Non-pigmented ciliary epithelial cell (primary cell): ENCODE results near the gene THOP1.
"Not testable (repeated sequence)": the region's sequence is repeated elsewhere in the genome, so short reads cannot be mapped to it uniquely, and the experiment has no call there.

Source experiments
- DNase-seq: peaks from one replicate; pipeline ENCODE4 v3.0.0-alpha.2; 2010; ENCODE audit warnings: low read depth

The THOP1 gene

DNA sequence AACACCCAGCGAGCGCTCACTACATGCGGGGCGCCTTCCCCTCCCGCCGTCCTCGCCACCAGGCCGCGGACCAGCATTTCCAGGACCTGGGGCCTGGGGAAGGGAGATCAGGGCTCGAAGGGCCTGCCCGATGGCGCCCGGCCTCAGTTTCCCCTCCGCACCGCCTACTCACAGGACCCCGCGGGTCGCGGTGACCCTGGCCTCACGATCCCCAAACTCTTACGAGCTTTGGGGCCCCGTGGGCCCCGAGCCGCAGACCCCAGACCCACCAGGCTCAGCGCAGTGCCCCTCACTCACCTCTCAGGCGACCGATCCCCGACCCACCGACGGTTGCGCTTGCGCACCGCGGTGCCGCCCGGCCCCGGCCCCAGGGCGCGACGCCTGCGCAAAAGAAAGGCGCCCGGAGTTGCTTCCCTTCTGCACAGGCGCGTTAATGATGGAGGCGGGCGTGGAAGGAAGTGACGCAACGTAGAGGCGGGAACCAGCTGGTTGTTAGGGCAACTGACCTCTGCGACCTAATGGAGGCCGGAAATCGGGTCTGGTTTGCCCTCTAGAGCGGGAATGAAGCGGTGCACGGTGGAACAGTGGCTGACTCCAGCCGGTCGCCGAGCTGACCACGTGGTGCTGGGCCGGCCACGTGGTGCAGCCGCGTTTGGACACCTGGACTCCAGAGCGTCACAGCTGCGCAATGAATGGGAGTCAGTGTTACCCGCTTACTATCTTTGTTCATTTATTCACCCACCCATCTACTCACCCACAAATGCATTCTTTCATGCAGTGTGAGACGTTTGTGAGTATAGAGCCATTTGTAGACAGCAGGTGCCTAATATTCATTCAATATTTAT lies 2.1 kb upstream of the THOP1 start, which contains the start of gene SGTA:
SGTA (minus strand) TSS at position 338 of the 845 bp plus-strand sequence. CDS start 14,205 bp downstream, outside the sequence.
- peak; percentile 97 for DNase-seq

DNA sequence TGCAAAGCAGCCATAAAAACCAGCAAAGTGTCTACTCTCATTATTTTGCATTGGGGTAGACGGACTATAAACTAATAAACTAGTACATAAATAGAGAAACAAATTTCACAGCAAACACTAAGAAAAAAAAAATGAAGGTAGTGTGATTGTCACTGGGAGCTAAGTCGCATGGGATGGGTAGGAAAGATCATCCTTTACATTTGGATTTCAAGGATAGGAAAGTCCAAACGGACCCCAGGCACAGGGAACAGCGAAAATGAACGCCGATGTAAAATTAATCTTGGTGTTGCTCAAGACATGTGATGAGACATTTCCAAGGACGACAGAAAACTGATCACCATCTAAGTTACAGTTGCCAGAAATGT lies 1.5 kb upstream of the THOP1 start:
- DNase-seq = no peak

DNA sequence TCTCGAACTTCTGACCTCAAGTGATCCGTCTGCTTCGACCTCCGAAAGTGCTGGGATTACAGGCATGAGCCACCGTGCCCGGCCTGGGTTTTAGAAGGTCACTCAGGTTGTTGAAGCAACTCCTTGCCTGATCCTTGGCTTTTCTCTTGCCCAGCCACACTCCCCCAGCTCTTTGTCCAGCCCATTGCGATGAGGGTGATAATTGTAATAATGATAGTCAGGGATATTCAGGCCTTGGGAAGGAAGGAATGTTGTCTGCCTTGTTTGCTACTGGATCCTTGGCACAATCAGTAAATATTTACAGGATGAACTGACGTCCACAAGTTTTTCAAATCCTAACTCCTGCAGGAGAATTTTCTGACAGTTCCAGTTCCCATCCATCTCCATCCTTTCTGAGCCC lies 1.8 kb downstream of the THOP1 start:
- DNase-seq = no peak

DNA sequence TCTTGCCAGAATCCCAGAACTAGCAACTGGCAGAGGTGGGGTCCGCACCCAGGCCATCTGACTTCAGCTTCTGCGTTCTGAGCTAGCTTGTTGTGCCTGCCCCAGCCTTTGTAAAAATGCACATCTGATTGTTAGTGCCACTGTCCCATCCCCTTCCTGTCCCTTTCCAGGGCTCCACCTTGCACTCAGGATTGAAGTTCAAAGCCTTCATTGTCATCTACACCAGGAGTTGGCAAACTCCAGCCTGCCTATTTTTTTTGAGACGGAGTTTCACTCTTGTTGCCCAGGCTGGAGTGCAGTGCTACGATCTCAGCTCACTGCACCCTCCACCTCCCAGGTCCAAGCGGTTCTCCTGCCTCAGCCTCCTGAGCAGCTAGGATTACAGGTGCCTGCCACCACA lies 2.9 kb downstream of the THOP1 start:
- DNase-seq = no peak

DNA sequence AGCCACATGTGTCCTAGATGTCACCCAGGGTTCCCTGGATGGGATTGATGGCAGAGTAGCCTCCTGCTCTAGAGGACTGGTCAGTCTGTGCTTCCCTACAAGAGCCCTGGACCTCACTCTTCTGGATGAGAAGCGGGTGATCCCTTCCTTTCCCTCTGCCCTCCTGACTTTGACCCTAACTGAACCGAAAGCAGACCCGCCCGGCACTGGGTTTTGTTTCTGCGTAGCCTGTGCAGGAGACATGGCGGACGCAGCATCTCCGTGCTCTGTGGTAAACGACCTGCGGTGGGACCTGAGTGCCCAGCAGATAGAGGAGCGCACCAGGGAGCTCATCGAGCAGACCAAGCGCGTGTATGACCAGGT lies 4.9 kb downstream of the THOP1 start:
- no peak for DNase-seq

DNA sequence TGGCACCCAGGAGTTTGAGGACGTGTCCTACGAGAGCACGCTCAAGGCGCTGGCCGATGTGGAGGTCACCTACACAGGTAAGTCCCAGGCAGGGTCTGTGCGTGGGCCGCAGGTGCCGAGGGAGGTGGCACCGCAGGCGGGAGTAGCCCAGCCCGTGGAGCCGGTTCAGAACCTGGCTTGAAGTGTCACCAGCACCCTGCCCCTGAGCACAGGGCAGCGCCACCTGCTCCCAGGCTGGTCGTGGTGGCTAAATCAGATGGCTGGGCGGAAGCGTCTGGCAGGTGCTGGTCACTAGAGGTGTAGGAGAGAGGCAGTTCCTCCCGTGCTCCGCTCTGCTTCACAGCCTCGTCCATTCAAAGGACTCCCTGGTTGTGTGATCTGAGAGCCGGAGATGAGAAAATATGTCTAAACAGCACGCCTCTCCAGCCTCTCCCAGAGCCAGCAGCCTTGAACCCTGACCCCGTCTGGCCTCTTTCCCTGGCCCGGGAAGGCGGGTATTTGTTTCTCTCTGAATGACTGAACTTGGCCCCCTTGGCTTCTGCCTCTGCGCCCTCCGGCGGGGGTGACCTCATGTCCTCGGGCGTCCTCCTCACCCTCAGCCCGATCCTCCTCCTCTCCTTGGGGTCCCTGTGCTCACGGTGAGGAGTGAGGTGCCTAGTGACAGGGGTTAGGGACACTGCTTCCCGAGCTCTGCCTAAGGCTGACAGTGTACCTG lies 5.4 kb downstream of the THOP1 start:
- no peak for DNase-seq

DNA sequence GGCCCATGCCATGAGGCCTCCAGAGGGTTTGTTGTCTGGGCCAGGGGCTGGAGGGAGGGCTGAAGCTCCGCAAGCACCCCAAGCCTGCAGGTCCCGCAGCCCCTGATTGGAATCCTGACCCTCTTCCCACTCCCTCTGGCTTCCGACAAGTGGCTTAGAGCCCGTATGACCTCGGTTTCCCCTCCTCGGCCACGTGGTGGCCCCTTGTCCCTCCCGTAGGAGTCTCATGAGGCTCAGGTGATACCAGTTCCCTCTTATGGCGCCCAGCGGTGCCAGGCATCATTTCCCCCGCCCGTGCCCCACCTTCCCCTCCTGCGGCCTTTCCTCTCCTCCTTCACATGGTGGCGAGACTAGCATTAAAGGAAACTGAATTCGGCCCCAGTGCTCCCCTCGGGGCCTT lies 6.1 kb downstream of the THOP1 start:
- DNase-seq = no peak

DNA sequence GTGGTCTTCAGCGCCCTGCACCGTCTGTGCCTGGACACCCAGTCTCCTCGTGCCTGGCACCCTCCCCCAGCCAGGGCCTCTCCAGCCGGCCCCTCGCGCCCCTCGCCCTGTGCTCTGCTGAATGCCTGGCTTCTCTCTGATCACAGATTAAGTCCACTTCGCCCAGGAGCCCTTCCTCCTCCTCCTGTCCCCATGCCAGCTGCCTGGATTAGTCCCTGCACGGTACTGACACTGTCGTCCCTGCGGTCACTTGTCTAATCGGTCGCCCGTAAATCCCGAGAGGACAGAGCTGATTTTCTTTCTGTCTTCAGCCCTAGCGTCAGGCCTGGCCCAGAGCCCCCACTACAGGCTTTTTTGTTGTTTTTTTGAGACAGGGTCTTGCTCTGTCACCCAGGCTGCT lies 6.6 kb downstream of the THOP1 start:
- DNase-seq = no peak

DNA sequence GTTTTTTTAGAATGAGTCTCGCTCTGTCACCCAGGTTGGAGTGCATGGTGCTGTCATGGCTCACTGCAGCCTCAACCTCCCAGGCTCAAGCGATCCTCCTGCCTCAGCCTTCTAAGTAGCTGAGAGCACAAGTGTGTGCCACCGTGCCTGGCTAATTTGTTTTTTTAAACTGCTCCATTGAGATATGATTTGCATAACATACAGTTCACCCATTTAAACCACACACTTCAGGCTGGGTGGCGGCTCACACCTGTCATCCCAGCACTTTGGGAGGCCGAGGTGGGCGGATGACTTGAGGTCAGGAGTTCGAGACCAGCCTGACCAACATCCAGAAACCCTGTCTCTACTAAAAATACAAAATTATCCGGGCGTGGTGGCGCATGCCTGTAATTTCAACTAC lies 7.4 kb downstream of the THOP1 start:
- DNase-seq = not testable (repeated sequence)

DNA sequence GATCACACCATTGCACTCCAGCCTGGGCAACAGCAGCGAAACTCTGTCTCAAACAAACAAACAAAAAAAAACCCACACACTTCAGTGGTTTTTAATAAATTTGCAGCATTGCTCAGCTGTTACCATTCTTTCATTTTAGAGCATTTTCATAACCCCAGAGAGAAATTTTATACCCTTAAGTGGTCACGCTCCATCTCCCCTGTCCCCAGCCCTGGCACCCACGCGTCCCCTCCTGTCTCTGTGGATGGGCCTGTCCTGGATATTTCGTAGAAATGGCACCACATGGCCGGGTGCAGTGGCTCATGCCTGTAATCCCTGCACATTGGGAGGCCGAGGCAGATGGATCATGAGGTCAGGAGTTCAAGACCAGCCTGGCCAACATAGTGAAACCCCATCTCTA lies 7.8 kb downstream of the THOP1 start:
- no peak for DNase-seq

DNA sequence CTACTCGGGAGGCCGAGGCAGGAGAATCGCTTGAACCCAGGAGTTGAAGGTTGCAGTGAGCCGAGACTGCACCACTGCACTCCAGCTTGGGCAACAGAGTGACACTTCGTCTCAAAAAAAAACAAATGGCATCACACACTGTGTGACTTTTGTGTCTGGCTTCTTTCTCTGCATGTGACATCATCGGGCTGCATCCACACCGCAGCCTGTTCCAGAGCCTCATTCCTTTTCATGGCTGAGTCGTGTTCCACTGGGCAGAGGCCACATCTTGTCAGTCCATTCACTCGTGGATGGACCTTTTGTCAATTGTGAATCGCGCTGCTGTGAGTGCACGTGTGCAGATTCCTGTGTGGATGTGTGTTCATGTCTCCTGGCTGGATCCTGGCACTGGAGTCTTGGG lies 8.3 kb downstream of the THOP1 start:
- no peak for DNase-seq

DNA sequence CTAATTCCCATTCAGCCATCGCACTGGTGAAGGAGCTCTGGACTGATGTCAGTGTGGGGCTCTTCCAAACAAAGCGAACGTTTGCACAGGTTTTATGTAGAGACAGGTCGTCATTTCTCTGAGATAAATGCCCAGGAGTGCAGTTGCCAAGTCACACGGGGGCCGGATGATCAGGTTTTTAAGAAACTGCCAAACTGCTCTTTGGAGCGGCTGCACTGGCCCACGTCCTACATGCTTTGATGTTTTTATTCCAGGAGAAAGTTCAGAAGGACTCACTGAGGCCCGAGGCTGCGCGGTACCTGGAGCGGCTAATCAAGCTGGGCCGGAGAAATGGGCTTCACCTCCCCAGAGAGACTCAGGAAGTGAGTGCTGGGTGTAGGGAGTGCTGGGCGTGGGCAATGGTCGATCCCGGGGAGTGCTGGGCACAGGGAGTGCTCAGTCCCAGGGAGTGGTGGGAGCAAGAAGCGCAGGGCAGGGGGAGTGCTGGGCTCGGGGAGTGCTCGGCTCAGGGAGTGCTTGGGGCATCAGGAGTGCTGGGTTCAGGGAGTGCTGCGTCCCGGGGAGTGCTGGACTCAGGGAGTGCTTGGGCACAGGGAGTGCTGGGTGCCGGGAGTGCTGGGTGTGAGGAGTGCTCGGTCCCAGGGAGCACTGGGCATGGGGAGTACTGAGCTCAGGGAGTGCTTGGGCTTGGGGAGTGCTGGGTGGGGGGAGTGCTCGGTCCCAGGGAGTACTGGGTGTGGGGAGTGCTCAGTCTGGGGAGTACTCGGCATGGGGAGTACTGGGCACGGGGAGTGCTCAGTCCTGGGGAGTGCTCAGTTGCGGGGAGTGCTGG lies 10.7 kb downstream of the THOP1 start:
- no peak for DNase-seq

DNA sequence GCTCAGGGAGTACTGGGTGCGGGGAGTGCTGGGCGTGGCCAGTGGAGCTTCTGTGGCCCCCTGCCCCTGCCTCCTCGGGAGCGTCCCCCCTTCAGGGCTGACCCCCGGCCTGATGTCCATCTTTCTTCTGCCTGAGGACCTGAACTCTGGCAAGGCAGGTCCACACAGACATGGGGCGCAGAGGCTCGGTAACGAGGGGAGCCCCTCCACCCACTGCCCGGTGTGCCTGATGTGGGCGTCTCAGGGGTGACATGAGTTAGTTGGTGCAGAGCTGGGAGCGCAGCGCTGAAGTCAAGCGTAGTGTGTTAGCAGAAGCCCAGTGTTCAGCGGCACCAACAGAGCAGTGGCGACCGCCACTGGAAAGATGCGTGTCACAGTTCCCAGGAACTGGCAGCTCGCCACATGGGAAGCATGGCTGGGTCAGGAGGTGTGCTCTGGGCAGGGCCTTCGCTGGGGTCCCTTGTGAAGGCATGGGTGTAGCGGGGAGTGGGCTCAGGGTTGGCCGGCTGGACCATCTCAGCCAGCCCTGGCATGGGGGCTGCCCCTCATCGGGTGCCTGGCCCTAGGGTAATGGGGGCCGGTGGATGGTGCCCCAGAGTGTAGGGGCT lies 11.5 kb downstream of the THOP1 start:
- no peak for DNase-seq

DNA sequence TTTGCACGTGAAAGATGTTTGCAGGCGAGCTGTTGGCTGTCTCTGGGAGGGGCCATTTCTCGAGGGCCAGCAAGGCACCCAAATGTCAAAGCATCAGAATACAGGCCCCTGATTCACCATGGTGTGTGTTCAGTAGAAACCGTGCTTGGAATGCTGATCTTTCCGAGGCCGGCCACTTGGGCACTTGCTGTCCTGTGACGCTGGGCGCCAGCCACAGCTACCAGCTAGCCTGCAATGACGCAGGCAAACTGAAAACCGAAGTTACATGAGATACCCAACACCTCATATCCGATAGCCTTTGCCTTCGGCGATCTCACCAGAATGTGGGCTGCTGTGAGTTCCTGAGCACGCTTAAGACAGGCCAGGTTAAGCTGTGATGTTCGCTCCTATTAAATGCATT lies 12.0 kb downstream of the THOP1 start:
- DNase-seq = no peak

DNA sequence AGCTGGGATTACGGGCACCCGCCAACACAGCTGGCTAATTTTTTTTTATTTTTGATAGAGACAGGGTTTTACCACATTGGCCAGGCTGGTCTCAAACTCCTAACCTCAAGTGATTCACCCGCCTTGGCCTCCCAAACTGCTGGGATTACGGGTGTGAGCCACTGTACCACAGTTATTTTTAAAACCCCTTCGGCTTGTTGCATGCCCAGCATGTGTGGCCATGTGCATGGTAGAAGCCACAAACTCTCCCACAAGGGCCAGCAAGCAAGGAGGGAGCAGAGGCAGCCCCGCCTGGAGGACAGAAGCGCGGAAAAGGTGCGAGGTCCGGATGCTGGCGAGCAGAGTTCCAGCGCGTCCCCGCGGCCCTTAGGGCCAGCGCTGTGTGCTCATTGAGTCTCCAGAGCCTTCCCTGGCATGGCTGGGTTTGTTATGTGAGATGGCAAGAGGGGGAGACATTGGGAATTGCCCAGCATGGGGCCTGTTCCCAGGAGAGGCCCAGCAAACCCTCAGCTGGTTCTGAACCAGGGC lies 12.9 kb downstream of the THOP1 start:
- no peak for DNase-seq

DNA sequence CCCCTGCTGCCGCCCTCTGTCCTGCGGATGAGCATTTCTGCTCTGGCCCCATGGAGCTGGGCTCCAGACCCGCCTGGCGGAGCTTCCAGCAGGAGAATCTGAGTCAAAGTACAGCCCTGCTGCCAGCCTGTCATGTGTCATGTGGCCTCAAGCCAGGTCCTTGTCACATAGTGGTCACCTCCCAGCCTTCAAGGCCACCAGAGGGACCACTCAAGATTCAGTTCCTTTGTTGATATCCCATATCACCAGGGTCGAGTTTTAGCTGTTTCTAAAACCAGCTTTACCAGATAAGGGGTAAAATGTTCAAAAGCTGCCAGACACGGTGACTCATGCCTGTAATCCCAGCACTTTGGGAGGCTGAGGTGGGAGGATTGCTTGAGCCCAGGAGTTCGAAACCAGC lies 13.4 kb downstream of the THOP1 start:
- DNase-seq = no peak

DNA sequence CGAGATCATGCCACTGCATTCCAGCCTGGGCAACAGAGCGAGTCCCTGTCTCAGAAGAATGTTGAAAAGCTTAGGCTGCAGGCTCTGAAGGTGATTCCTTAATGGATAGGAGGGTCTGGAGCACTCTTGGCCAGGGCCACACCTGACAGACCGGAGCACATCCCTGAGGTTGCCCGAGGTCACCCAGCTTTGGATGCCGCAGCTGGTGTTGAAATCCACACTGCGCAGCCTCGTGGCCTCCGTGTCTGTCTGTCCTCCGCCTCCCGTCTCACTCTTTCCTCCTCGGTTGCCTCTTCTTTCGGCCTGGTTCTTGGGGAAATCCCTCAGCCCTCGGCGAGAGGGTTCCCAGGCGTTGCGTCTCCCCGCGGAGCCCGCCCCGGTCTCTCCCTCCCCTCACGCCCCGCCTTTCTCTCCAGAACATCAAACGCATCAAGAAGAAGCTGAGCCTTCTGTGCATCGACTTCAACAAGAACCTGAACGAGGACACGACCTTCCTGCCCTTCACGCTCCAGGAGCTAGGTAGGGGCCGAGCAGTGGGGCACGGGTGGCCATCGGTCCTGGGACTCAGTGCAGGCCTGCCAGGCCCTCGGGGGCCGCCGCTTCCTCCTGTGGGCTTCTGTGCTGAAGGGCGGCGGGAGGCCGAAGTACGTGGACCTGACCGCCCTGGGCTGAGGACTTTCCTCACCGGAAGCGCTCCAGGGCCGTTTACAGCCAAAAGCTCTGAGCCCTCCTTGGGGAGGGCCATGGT lies 14.1 kb downstream of the THOP1 start:
- no peak for DNase-seq

DNA sequence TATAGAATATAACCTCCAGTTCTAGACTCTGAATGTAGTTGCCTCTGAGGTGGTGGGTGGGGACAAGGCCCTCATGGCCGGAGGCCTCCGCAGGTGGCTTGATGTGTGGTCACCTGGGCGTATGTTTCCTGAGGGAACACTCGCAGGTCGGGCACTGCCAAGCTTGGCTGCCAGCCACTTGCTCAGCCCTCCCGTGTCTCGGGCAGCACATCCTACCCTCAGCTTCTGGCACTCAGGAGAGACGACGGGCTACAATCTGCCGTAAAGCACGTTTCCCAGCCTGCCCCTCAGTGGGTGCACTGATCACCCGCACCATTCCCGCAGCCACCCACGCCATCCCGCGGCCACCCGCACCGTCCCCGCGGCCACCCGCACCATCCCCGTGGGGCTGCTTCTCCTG lies 15.2 kb downstream of the THOP1 start:
- DNase-seq = no peak

DNA sequence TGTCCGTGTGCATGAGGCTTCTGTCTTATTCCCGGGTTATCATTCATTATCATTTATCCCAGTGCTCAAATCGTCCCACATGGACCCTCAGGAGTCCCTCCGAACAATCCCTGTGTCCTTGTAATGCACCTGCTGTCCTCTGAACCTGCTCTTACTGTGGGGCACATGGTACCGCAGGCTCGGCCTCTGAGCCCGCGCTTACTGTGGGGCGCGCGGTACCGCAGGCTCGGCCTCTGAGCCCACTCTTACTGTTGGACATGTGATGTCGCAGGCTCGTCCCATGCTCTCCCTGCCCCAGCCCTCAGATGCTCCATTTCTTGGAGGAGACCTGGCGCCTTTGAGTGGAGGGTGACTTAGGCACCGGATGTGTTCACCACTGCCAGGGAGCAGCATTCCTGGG lies 17.5 kb downstream of the THOP1 start:
- DNase-seq = no peak

DNA sequence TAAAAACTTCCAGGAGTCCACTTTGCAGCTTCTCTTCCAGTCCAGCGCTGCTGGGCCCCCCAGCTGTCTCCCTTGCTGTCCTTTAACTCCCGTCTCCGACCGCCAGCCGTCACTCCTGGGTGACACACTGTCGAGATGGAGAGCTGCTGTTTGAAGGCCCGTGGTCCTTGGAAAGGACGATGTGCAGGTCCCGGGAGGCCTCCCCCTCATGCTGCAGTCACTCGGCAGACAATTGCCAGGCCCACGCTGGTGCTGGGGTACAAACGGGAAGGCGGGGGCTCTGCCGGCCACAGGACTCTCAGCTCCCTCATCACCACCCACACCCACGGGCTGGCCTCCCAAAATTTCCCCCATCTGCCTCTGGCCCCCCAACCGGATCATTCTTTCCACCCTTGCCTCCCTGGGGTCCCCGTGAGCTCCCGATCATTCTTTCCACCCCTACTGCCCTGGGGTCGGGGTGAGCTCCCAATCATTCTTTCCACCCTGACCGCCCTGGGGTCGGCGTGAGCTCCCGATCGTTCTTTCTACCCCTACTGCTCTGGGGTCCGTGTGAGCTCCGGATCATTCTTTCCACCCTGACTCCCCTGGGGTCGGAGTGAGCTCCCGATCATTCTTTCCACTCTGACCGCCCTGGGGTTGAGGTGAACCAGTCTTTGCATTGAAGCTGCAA lies 18.3 kb downstream of the THOP1 start:
- no peak for DNase-seq
